Measurements from ENCODE around the gene LIMS2. TPM values are rescaled to one million over a fixed set of nuclear protein-coding genes. Genes with fewer than 3 reads are reported as not detected.

LIMS2 gene
- total RNA-seq, 1 donor from 2014 or later: 5.7 TPM

DNA sequence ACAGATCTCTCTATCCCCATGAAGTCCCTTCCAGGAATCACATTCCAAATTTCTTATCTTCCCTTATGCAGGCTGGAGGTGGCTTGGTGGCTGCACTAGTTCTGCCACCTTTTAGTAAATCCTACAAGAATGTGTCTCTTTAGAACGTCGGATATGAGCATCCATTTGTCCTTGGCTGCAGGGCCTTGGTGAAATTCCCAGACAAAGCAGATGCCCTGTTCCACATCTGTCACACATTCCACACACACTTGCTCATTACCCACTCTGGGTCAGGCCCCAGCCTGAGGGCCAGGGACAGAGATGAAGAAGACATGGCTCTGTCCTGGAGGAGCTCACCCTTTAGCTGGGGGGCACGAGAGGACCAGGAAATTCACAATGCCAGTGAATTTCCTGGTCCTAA lies 60.6 kb downstream of the LIMS2 start:
- Histone ChIP-seq H3K27ac (ENCODE audit: low read depth, low read length) (no peak overlapping the region), H3K4me1 (ENCODE audit: control insufficient read depth in 3 of 3, insufficient read depth in 3 of 3, low read length in 3 of 3) (no peaks in the 10 kb centered on the region), H3K9ac (ENCODE audit: low read depth in 1 of 3, low read length in 3 of 3) (no peak overlapping the region), H3K9me3 (ENCODE audit: control insufficient read depth in 3 of 3, low read length in 3 of 3) (peaks cover 2 to 14% (median 9%) of the 10 kb centered on the region in 3 donors), H3K27me3 (ENCODE audit: control insufficient read depth in 3 of 3, insufficient read depth in 3 of 3, low read length in 3 of 3) (peaks cover 0 to 2% (median 0%) of the 10 kb centered on the region in 3 donors), H3K36me3 (ENCODE audit: control insufficient read depth in 3 of 3, insufficient read depth in 3 of 3, low read length in 3 of 3) (no peaks in the 10 kb centered on the region), H3K4me3 (ENCODE audit: low read length in 3 of 3) (no peak overlapping the region)

- H3K4me3 ChIP-seq (ENCODE audit: low read length in 3 of 3): no peak overlapping the region
- no peaks in the 10 kb centered on the region for H3K27me3 ChIP-seq (ENCODE audit: control insufficient read depth in 3 of 3, insufficient read depth in 3 of 3, low read length in 3 of 3)
- no peak overlapping the region for H3K9ac ChIP-seq (ENCODE audit: low read depth in 1 of 3, low read length in 3 of 3)
- H3K9me3 ChIP-seq (ENCODE audit: control insufficient read depth in 3 of 3, low read length in 3 of 3): peaks cover 2 to 14% (median 9%) of the 10 kb centered on the region in 3 donors
- H3K4me1 ChIP-seq (ENCODE audit: control insufficient read depth in 3 of 3, insufficient read depth in 3 of 3, low read length in 3 of 3): no peaks in the 10 kb centered on the region
- H3K27ac ChIP-seq (ENCODE audit: low read depth, low read length): no peak overlapping the region
- no peaks in the 10 kb centered on the region for H3K36me3 ChIP-seq (ENCODE audit: control insufficient read depth in 3 of 3, insufficient read depth in 3 of 3, low read length in 3 of 3)
These were observed 61.1 kb downstream of the LIMS2 start for GRCh38 chr2:127614246-127614645.

GRCh38 chr2:127612111-127612822 lies 63.1 kb downstream of the LIMS2 start:
- Histone ChIP-seq H3K27me3 (ENCODE audit: control insufficient read depth in 3 of 3, insufficient read depth in 3 of 3, low read length in 3 of 3) (peaks cover 0 to 3% (median 0%) of the 10 kb centered on the region in 3 donors), H3K27ac (ENCODE audit: low read depth, low read length) (no peak overlapping the region), H3K9ac (ENCODE audit: low read depth in 1 of 3, low read length in 3 of 3) (no peak overlapping the region), H3K4me1 (ENCODE audit: control insufficient read depth in 3 of 3, insufficient read depth in 3 of 3, low read length in 3 of 3) (no peaks in the 10 kb centered on the region), H3K36me3 (ENCODE audit: control insufficient read depth in 3 of 3, insufficient read depth in 3 of 3, low read length in 3 of 3) (no peaks in the 10 kb centered on the region), H3K4me3 (ENCODE audit: low read length in 3 of 3) (no peak overlapping the region), H3K9me3 (ENCODE audit: control insufficient read depth in 3 of 3, low read length in 3 of 3) (peaks cover 2 to 14% (median 9%) of the 10 kb centered on the region in 3 donors)

- Histone ChIP-seq H3K27me3 (ENCODE audit: control insufficient read depth in 3 of 3, insufficient read depth in 3 of 3, low read length in 3 of 3) (peaks cover 0 to 3% (median 0%) of the 10 kb centered on the region in 3 donors), H3K4me3 (ENCODE audit: low read length in 3 of 3) (no peak overlapping the region), H3K9ac (ENCODE audit: low read depth in 1 of 3, low read length in 3 of 3) (no peak overlapping the region), H3K27ac (ENCODE audit: low read depth, low read length) (no peak overlapping the region), H3K4me1 (ENCODE audit: control insufficient read depth in 3 of 3, insufficient read depth in 3 of 3, low read length in 3 of 3) (no peaks in the 10 kb centered on the region), H3K36me3 (ENCODE audit: control insufficient read depth in 3 of 3, insufficient read depth in 3 of 3, low read length in 3 of 3) (no peaks in the 10 kb centered on the region), H3K9me3 (ENCODE audit: control insufficient read depth in 3 of 3, low read length in 3 of 3) (peaks cover 2 to 14% (median 9%) of the 10 kb centered on the region in 3 donors)
These were observed 64.0 kb downstream of the LIMS2 start for GRCh38 chr2:127611076-127611925.

DNA sequence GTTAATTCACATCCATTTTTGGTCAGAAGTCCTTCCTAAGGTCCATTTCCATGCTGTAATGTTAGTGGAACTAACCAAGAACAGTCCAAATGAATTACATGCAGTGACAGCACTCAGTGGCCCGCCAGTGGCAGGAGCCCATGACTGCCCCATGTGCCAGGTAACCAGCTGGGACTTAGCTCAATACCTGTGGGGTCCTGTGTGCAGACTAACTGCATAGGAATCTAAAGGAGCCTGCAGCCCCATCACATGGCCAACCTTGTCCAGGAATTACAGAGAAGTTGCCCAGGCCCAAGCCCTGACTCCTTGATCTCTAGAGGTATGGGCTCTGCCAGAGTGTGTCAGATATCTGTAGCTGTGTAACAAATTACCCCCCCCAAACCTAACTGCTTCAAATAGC lies 64.8 kb downstream of the LIMS2 start:
- no peak overlapping the region for H3K9ac ChIP-seq (ENCODE audit: low read depth in 1 of 3, low read length in 3 of 3)
- no peak overlapping the region for H3K4me3 ChIP-seq (ENCODE audit: low read length in 3 of 3)
- no peaks in the 10 kb centered on the region for H3K36me3 ChIP-seq (ENCODE audit: control insufficient read depth in 3 of 3, insufficient read depth in 3 of 3, low read length in 3 of 3)
- peaks cover 2 to 14% (median 9%) of the 10 kb centered on the region in 3 donors for H3K9me3 ChIP-seq (ENCODE audit: control insufficient read depth in 3 of 3, low read length in 3 of 3)
- H3K4me1 ChIP-seq (ENCODE audit: control insufficient read depth in 3 of 3, insufficient read depth in 3 of 3, low read length in 3 of 3): no peaks in the 10 kb centered on the region
- H3K27me3 ChIP-seq (ENCODE audit: control insufficient read depth in 3 of 3, insufficient read depth in 3 of 3, low read length in 3 of 3): peaks cover 0 to 3% (median 0%) of the 10 kb centered on the region in 3 donors
- no peak overlapping the region for H3K27ac ChIP-seq (ENCODE audit: low read depth, low read length)

DNA sequence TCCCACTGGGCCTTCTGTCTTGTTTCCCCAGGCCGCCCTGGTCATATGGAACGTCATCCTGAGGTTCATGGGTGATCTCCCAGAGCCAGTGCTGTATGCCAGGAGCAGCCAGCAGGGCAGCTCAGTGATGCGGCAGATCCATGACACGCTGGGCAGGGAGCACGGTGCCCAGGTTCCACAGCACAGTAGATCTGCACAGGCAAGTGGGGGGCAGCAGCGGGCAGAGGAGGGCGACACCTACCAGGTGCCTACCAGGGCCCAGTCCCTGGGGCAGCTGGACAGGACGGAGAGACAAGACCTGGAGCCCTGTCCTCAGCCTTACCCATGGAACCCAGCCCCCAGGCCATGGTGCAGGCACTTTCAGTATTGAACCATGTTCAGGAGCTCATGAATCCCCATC lies 65.5 kb downstream of the LIMS2 start:
- H3K27ac ChIP-seq (ENCODE audit: low read depth, low read length): no peak overlapping the region
- no peak overlapping the region for H3K9ac ChIP-seq (ENCODE audit: low read depth in 1 of 3, low read length in 3 of 3)
- peaks cover 0 to 3% (median 0%) of the 10 kb centered on the region in 3 donors for H3K27me3 ChIP-seq (ENCODE audit: control insufficient read depth in 3 of 3, insufficient read depth in 3 of 3, low read length in 3 of 3)
- H3K4me1 ChIP-seq (ENCODE audit: control insufficient read depth in 3 of 3, insufficient read depth in 3 of 3, low read length in 3 of 3): no peaks in the 10 kb centered on the region
- H3K9me3 ChIP-seq (ENCODE audit: control insufficient read depth in 3 of 3, low read length in 3 of 3): peaks cover 2 to 14% (median 9%) of the 10 kb centered on the region in 3 donors
- H3K4me3 ChIP-seq (ENCODE audit: low read length in 3 of 3): no peak overlapping the region
- no peaks in the 10 kb centered on the region for H3K36me3 ChIP-seq (ENCODE audit: control insufficient read depth in 3 of 3, insufficient read depth in 3 of 3, low read length in 3 of 3)

GRCh38 chr2:127609031-127609751 lies 66.1 kb downstream of the LIMS2 start:
- no peak overlapping the region for H3K9ac ChIP-seq (ENCODE audit: low read depth in 1 of 3, low read length in 3 of 3)
- no peaks in the 10 kb centered on the region for H3K4me1 ChIP-seq (ENCODE audit: control insufficient read depth in 3 of 3, insufficient read depth in 3 of 3, low read length in 3 of 3)
- no peak overlapping the region for H3K4me3 ChIP-seq (ENCODE audit: low read length in 3 of 3)
- H3K9me3 ChIP-seq (ENCODE audit: control insufficient read depth in 3 of 3, low read length in 3 of 3): peaks cover 2 to 14% (median 8%) of the 10 kb centered on the region in 3 donors
- peaks cover 0 to 3% (median 0%) of the 10 kb centered on the region in 3 donors for H3K27me3 ChIP-seq (ENCODE audit: control insufficient read depth in 3 of 3, insufficient read depth in 3 of 3, low read length in 3 of 3)
- H3K27ac ChIP-seq (ENCODE audit: low read depth, low read length): no peak overlapping the region
- H3K36me3 ChIP-seq (ENCODE audit: control insufficient read depth in 3 of 3, insufficient read depth in 3 of 3, low read length in 3 of 3): no peaks in the 10 kb centered on the region

- no peaks in the 10 kb centered on the region for H3K36me3 ChIP-seq (ENCODE audit: control insufficient read depth in 3 of 3, insufficient read depth in 3 of 3, low read length in 3 of 3)
- H3K27ac ChIP-seq (ENCODE audit: low read depth, low read length): no peak overlapping the region
- no peaks in the 10 kb centered on the region for H3K4me1 ChIP-seq (ENCODE audit: control insufficient read depth in 3 of 3, insufficient read depth in 3 of 3, low read length in 3 of 3)
- H3K9me3 ChIP-seq (ENCODE audit: control insufficient read depth in 3 of 3, low read length in 3 of 3): peaks cover under 1 to 12% (median 5%) of the 10 kb centered on the region in 3 donors
- peaks cover 0 to 3% (median 0%) of the 10 kb centered on the region in 3 donors for H3K27me3 ChIP-seq (ENCODE audit: control insufficient read depth in 3 of 3, insufficient read depth in 3 of 3, low read length in 3 of 3)
- no peak overlapping the region for H3K9ac ChIP-seq (ENCODE audit: low read depth in 1 of 3, low read length in 3 of 3)
- H3K4me3 ChIP-seq (ENCODE audit: low read length in 3 of 3): no peak overlapping the region
These were observed 67.0 kb downstream of the LIMS2 start for GRCh38 chr2:127608061-127609030.

GRCh38 chr2:127607399-127607908 lies 67.9 kb downstream of the LIMS2 start:
- no peak overlapping the region for H3K27ac ChIP-seq (ENCODE audit: low read depth, low read length)

More at GRCh38 chr2:127607399-127607908, 67.9 kb downstream of the LIMS2 start:
- Histone ChIP-seq H3K9me3 (ENCODE audit: control insufficient read depth in 3 of 3, low read length in 3 of 3) (peaks cover 0 to 10% (median 5%) of the 10 kb centered on the region in 3 donors), H3K4me1 (ENCODE audit: control insufficient read depth in 3 of 3, insufficient read depth in 3 of 3, low read length in 3 of 3) (no peaks in the 10 kb centered on the region), H3K9ac (ENCODE audit: low read depth in 1 of 3, low read length in 3 of 3) (no peak overlapping the region), H3K4me3 (ENCODE audit: low read length in 3 of 3) (no peak overlapping the region), H3K27me3 (ENCODE audit: control insufficient read depth in 3 of 3, insufficient read depth in 3 of 3, low read length in 3 of 3) (peaks cover 0 to 3% (median 0%) of the 10 kb centered on the region in 3 donors), H3K36me3 (ENCODE audit: control insufficient read depth in 3 of 3, insufficient read depth in 3 of 3, low read length in 3 of 3) (no peaks in the 10 kb centered on the region)
